ENCODE data around the gene CPLX3. TPM values are rescaled to one million over a fixed set of nuclear protein-coding genes. Genes with fewer than 3 reads are reported as not detected.

Gene CPLX3
- total RNA-seq, 6 donors from 2014 or later: not detected

DNA sequence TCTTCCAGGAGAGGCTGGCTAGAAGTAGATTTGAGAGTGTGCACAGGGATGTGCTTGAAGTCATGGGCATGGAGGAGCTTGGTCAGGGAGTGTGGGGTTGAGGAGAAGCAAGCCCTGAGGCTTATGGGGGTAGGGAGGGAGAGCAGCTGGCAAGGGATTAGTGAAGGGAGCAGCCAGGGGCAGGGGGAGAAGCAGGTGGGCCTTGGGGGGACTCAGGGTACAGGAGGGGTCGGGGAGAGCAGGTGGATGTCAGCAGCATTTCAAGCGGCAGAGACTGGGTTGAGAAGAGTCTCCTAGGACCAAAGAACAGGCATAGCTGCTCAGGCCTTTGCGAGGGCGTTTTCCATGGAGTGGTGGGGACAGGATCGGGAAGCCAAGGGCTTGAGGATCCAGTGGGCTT is 17.2 kb upstream of the CPLX3 start:
- TF ChIP-seq POLR2A (IDR thresholded peaks at IDR 0.05): no peak
- TF ChIP-seq EP300 (IDR thresholded peaks at IDR 0.05): no peak
- TF ChIP-seq, protein P1, sequence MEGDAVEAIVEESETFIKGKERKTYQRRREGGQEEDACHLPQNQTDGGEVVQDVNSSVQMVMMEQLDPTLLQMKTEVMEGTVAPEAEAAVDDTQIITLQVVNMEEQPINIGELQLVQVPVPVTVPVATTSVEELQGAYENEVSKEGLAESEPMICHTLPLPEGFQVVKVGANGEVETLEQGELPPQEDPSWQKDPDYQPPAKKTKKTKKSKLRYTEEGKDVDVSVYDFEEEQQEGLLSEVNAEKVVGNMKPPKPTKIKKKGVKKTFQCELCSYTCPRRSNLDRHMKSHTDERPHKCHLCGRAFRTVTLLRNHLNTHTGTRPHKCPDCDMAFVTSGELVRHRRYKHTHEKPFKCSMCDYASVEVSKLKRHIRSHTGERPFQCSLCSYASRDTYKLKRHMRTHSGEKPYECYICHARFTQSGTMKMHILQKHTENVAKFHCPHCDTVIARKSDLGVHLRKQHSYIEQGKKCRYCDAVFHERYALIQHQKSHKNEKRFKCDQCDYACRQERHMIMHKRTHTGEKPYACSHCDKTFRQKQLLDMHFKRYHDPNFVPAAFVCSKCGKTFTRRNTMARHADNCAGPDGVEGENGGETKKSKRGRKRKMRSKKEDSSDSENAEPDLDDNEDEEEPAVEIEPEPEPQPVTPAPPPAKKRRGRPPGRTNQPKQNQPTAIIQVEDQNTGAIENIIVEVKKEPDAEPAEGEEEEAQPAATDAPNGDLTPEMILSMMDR (IDR thresholded peaks at IDR 0.05): no peak
- TF ChIP-seq POLR2AphosphoS5 (IDR thresholded peaks at IDR 0.05): no peak
- DNase-seq (no peak), ATAC-seq (ENCODE audit: low FRiP score in 2 of 2) (no peak)
- Histone ChIP-seq H3K27me3 (no peaks in the 10 kb centered on the region), H3K4me3 (no peak overlapping the region), H3K36me3 (peaks cover 0 to 2% (median under 1%) of the 10 kb centered on the region in 4 donors), H3K27ac (no peak overlapping the region), H3K4me1 (peaks cover 0 to 8% (median 0%) of the 10 kb centered on the region in 4 donors), H3K9me3 (no peaks in the 10 kb centered on the region)
- 85 to 87% methylated on average over 5 of the region's 5 CpGs for WGBS, 2 donors

DNA sequence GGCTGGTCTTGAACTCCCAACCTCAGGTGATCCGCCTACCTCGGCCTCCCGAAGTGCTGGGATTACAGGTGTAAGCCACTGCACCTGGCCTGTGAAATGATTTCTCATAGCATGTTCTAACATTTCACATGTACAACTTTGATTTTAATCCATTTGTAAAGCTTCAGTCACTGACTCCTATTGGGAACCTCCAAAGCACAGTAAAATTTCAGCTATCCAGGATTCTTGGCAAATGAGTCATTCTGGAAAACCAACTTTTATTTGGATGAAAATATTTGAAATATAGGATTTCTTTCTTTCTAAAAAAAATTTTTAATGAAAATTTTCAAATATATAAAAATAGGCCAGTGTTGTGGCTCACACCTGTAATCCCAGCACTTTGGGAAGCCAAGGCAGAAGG is 16.5 kb upstream of the CPLX3 start:
- Histone ChIP-seq H3K4me3 (no peak overlapping the region), H3K27ac (no peak overlapping the region), H3K27me3 (no peaks in the 10 kb centered on the region), H3K9me3 (no peaks in the 10 kb centered on the region), H3K4me1 (peaks cover 0 to 8% (median 0%) of the 10 kb centered on the region in 4 donors), H3K36me3 (no peaks in the 10 kb centered on the region)
- TF ChIP-seq EP300 (IDR thresholded peaks at IDR 0.05) (no peak), POLR2A (IDR thresholded peaks at IDR 0.05) (no peak)
- no peak for ATAC-seq (ENCODE audit: low FRiP score in 2 of 2)
- DNase-seq: no peak
- 87 to 90% methylated on average over 3 of the region's 3 CpGs for WGBS, 2 donors

DNA sequence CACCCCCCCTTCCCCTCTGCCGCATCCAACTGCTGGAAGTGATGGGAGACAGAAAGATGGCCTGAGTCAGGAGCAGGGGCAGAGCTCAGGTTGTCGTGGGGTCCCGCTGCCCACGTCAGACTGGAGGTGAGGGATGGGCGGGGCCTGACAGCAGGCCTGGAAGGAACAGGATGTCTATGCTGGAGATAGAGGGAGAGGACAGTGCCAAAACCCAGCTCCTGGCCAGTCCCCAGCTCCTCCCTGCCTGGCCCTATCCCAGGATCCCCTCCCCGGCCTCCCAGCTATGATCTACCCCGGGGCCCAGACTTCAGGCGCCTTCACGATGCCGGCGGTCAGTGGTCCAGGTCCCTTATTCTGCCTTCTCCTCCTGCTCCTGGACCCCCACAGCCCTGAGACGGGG is 13.9 kb upstream of the CPLX3 start, which contains the start of gene LMAN1L:
LMAN1L (plus strand) TSS at position 303 of the 400 bp plus-strand sequence; CDS start at position 323, 20 bp downstream.
- H3K4me3 ChIP-seq: no peak within 1 kb of the TSS
- no peaks in the 10 kb centered on the region for H3K27me3 ChIP-seq
- ATAC-seq (ENCODE audit: low FRiP score in 2 of 2) (no peak), DNase-seq (no peak)
- no peak within 1 kb of the TSS for H3K27ac ChIP-seq
- H3K36me3 ChIP-seq: no peaks in the 10 kb centered on the region
- peaks cover 0 to 8% (median 0%) of the 10 kb centered on the region in 4 donors for H3K4me1 ChIP-seq
- WGBS, 2 donors: 61 to 74% methylated on average over 8 to 11 of the region's 12 CpGs
- no peaks in the 10 kb centered on the region for H3K9me3 ChIP-seq
- TF ChIP-seq POLR2A (IDR thresholded peaks at IDR 0.05) (no peak), POLR2AphosphoS5 (IDR thresholded peaks at IDR 0.05) (no peak), EP300 (IDR thresholded peaks at IDR 0.05) (no peak)
- TF ChIP-seq, protein P1 (IDR thresholded peaks at IDR 0.05): no peak

DNA sequence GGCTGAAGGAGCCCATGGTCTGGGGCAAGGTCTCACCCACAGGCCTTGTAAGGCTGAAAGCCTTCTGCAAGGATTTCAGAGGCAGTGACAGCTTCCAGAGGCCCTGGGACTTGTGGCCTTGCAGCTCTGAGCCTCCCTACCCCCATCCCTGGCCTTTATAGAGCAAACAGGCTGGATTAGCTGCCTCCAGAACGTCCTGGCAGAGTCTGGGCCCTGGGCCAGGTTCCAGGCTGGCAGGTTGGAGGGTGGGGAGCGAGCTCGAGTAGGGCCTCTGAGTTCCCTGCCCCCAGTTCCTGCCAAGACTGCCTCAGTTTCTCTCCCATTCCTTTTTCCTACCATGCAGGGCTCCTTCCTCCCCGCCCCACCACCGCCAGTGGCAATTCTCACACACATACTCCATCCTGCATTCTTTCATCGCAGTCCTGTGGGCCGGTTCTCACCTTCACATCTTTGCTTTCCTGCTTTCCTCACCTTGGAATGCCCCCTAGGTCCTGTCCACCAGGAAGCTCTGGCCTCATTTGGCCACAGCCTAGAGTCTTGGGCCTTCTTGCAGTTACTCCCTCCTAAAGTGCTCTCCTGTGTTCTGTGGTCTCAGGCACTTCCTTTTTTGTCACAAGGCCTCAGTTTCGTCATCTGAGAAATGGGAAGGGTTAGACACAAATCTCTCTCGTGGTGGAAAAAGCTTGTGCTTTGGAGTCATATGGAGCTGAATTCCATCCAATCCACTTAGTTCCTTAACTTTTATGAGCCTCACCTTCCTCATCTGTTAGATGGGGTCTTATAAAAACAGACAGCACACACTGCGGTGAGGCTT is 11.1 kb upstream of the CPLX3 start:
- DNase-seq: no peak
- H3K27me3 ChIP-seq: no peaks in the 10 kb centered on the region
- TF ChIP-seq POLR2A (IDR thresholded peaks at IDR 0.05) (no peak), POLR2AphosphoS5 (IDR thresholded peaks at IDR 0.05) (no peak), EP300 (IDR thresholded peaks at IDR 0.05) (no peak)
- TF ChIP-seq, protein P1 (IDR thresholded peaks at IDR 0.05): no peak
- no peaks in the 10 kb centered on the region for H3K36me3 ChIP-seq
- peaks cover 0 to 6% (median 1%) of the 10 kb centered on the region in 4 donors for H3K4me1 ChIP-seq
- no peak overlapping the region for H3K4me3 ChIP-seq
- WGBS, 2 donors: 66 to 75% methylated on average over 9 to 10 of the region's 10 CpGs
- no peaks in the 10 kb centered on the region for H3K9me3 ChIP-seq
- no peak overlapping the region for H3K27ac ChIP-seq
- ATAC-seq (ENCODE audit: low FRiP score in 2 of 2): no peak

DNA sequence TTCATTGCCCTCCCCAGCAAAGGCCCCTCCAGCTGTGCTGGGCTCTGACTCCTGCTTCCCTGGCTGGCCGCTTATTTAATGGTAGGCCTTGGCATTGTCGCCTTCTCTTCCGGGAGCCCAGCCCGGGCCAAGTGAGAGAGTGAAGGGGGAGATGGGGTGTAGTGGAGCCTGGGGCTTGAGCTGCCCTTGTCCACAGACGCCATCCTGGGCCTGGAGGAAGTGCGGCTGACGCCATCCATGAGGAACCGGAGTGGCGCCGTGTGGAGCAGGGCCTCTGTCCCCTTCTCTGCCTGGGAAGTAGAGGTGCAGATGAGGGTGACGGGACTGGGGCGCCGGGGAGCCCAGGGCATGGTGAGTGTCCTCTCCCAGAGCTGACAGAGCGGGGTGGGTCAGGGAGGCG is 10.5 kb upstream of the CPLX3 start:
- H3K27ac ChIP-seq: no peak overlapping the region
- H3K9me3 ChIP-seq: no peaks in the 10 kb centered on the region
- no peaks in the 10 kb centered on the region for H3K27me3 ChIP-seq
- ATAC-seq (ENCODE audit: low FRiP score in 2 of 2): no peak
- no peak overlapping the region for H3K4me3 ChIP-seq
- WGBS, 2 donors: 85 to 90% methylated on average over 6 to 11 of the region's 15 CpGs
- no peaks in the 10 kb centered on the region for H3K36me3 ChIP-seq
- DNase-seq: no peak
- TF ChIP-seq EP300 (IDR thresholded peaks at IDR 0.05): no peak
- TF ChIP-seq, protein P1 (IDR thresholded peaks at IDR 0.05): no peak
- TF ChIP-seq POLR2A (IDR thresholded peaks at IDR 0.05): no peak
- no peak for TF ChIP-seq POLR2AphosphoS5 (IDR thresholded peaks at IDR 0.05)
- peaks cover 0 to 6% (median 1%) of the 10 kb centered on the region in 4 donors for H3K4me1 ChIP-seq

All from upper lobe of left lung (tissue), 6 donors.